IPS-11a (cell line): ENCODE data around the gene RNF187.
A peak's percentile ranks its signal among the peaks of the same experiment; 100 is the strongest.
"Not testable (repeated sequence)": the region's sequence is repeated elsewhere in the genome, so short reads cannot be mapped to it uniquely, and the experiment has no call there.

Experiments used
- H3K4me3 ChIP-seq: one replicate; pipeline ENCODE4 v1.5.1; 2013; ENCODE audit warnings: low read depth, low read length, control low read depth

Gene RNF187

GRCh38 chr1:228459091-228459993 lies 27.8 kb upstream of the RNF187 start:
- H3K4me3 ChIP-seq, result peak overlapping the region; percentile 78

- no peak overlapping the region for H3K4me3 ChIP-seq
These were observed 26.4 kb upstream of the RNF187 start for GRCh38 chr1:228460821-228461220.

- no peak overlapping the region for H3K4me3 ChIP-seq
These were observed 24.6 kb upstream of the RNF187 start for GRCh38 chr1:228462560-228462959.

- H3K4me3 ChIP-seq, result no peak overlapping the region
These were observed 24.1 kb upstream of the RNF187 start for GRCh38 chr1:228463009-228463558.

GRCh38 chr1:228463559-228464455 lies 23.4 kb upstream of the RNF187 start:
- H3K4me3 ChIP-seq, result peak overlapping the region; percentile 25

- peak overlapping the region; percentile 30 for H3K4me3 ChIP-seq
These were observed 22.6 kb upstream of the RNF187 start for GRCh38 chr1:228464487-228464983.

- no peak overlapping the region for H3K4me3 ChIP-seq
These were observed 22.0 kb upstream of the RNF187 start for GRCh38 chr1:228465141-228465540.

- no peak overlapping the region for H3K4me3 ChIP-seq
These were observed 21.5 kb upstream of the RNF187 start for GRCh38 chr1:228465571-228466146.

GRCh38 chr1:228468188-228468587 lies 19.0 kb upstream of the RNF187 start:
- H3K4me3 ChIP-seq, result not testable (repeated sequence)

- no peak overlapping the region for H3K4me3 ChIP-seq
These were observed 17.6 kb upstream of the RNF187 start for GRCh38 chr1:228469413-228470162.

- no peak overlapping the region for H3K4me3 ChIP-seq
These were observed 15.9 kb upstream of the RNF187 start for GRCh38 chr1:228471154-228471761.

GRCh38 chr1:228471762-228472398 lies 15.3 kb upstream of the RNF187 start:
- H3K4me3 ChIP-seq, result no peak overlapping the region

GRCh38 chr1:228472655-228473054 lies 14.5 kb upstream of the RNF187 start:
- H3K4me3 ChIP-seq, result no peak overlapping the region

GRCh38 chr1:228474507-228474906 lies 12.7 kb upstream of the RNF187 start:
- H3K4me3 ChIP-seq, result no peak overlapping the region

- H3K4me3 ChIP-seq, result no peak overlapping the region
These were observed 11.4 kb upstream of the RNF187 start for GRCh38 chr1:228475812-228476211.

- H3K4me3 ChIP-seq, result no peak overlapping the region
These were observed 9.9 kb upstream of the RNF187 start for GRCh38 chr1:228477263-228477662.

GRCh38 chr1:228478326-228478725 lies 8.9 kb upstream of the RNF187 start:
- H3K4me3 ChIP-seq, result no peak overlapping the region

- H3K4me3 ChIP-seq, result no peak overlapping the region
These were observed 8.1 kb upstream of the RNF187 start for GRCh38 chr1:228478912-228479711.
